ENCODE data around the gene NFKB2. TPM values are rescaled to one million over a fixed set of nuclear protein-coding genes. Genes with fewer than 3 reads are reported as not detected.
A peak's percentile ranks its signal among the peaks of the same experiment; 100 is the strongest.

The NFKB2 gene
- total RNA-seq, 1 donor: 50.4 TPM

- no peak for DNase-seq (ENCODE audit: low read depth in 2 of 3, low spot score in 2 of 3)
These were observed 12.1 kb downstream of the NFKB2 start for GRCh38 chr10:102407425-102408130.

GRCh38 chr10:102408131-102408727, 12.7 kb downstream of the NFKB2 start:
- no peak for DNase-seq (ENCODE audit: low read depth in 2 of 3, low spot score in 2 of 3)

DNA sequence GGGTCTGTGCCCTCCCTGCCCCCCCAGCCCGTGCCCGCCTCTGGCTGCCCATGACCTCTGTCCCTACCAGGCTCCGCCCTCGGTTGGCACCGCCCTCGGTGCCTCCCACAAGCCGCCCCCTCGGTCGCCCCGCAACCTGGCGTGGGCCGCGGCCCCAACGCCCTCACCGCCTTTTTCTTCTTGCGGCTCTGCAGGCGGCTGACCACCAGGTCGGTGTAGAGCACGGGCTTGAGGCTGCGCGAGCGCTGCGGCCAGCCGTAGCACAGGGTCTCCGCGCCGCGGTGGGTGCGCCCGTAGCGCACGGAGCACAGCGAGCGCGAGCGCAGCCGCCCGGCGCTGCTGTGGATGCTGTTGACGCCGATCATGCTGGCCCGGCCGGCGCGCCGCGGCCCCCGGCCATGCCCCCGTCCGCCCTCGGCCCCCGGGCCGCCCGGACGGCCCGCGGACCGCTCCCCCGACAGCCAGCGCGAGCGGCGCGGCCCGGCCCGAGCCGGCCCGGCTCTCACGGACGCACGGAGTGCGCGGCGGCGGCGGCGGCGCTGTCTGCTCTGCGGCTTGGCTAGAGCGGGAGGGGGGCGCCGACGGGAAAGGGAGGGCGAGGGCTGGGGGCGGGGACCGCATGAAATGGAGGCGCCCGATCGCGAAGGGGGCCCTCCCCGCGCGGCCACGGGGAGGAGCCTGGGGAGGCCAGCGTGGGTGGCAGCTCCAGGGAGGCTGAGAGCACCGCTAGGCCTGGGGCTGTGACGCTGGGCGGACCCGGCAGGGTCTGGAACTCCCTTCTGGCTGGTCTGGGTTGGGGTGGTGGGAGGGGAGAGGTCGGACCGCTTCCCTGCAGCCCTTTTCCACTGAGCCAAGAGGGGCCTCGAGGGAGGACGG, 13.5 kb downstream of the NFKB2 start:
- peak in 2 of 3 donors; percentile 58 to 72 for DNase-seq (ENCODE audit: low read depth in 2 of 3, low spot score in 2 of 3)

GRCh38 chr10:102409604-102410428, 14.3 kb downstream of the NFKB2 start:
- no peak for DNase-seq (ENCODE audit: low read depth in 2 of 3, low spot score in 2 of 3)

DNA sequence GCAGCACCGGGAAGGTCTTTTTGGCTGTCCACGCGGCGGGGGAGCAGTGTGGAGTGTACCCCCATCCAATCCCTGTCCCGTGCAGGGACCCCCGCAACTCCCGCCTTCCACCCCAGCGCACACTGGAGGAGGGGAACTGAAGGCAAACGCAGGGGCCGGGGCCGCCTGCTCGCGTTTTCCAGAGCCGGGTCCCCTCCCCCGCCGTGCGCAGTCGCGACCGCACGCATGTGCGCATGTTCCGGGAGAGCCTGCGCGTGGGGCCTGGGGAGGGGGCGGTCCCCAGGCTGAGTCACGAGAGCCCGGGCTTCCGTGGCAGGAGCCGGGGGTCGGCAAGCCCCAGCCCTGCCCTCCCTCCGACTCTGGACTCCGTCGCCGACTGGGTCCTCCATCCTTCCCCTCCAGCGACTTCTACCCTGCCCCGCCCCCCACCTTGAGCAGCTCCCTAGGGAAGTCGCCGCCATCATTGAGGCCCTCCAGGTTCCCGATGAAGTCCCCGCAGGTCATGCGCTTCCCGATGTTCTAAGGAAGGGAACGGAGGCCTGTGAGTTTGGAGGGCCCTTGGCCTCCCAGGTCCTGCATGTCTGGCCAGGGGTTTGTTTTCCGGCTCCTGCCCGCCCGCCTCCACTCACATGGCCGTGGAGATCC, 15.0 kb downstream of the NFKB2 start:
- peak in 2 of 3 donors; percentile 58 to 71 for DNase-seq (ENCODE audit: low read depth in 2 of 3, low spot score in 2 of 3)

DNA sequence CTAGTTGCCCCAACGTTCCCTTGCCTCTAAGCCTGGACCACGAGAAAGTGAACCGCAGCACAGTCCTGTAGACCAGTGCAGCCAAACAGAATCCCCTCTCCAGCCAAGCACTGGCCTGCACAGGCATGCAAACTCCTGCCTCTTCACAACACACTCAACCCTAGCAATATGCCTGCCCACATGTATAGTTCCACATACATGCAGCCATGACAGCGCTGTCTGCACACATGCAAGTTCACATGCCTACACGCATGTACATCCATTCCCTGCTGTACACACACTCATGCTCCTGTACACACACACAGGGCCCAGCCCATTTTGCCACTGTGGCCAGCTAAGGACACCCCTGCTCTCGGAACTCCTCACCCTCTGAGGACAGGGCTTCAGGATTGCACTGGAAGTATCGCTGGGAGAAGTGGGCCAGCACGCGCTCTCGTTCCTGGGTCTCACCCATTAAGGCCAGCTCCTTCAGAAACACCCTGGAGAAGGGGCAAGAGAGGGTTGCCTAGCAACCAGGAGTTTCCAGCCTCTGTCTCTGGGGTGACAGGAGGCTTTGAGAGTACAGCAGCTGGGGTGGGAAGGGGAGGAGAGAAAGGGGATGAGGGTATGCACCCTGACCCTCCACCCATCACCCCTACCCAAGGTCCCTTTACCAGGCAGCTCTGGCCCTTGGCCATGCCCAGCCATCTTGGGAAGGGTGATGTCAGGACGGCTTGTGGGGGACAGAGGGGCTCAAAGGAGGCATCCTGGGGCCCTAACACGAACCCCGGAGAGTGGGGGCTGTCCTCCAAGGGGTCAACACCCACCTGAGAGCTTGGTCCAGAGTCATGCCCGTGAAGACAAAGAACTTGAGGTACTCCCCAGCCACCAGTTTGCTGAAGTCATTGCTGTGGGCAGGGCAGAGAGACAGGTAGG, 16.1 kb downstream of the NFKB2 start:
- no peak for DNase-seq (ENCODE audit: low read depth in 2 of 3, low spot score in 2 of 3)

GRCh38 chr10:102412293-102412692, 16.8 kb downstream of the NFKB2 start:
- no peak for DNase-seq (ENCODE audit: low read depth in 2 of 3, low spot score in 2 of 3)

DNA sequence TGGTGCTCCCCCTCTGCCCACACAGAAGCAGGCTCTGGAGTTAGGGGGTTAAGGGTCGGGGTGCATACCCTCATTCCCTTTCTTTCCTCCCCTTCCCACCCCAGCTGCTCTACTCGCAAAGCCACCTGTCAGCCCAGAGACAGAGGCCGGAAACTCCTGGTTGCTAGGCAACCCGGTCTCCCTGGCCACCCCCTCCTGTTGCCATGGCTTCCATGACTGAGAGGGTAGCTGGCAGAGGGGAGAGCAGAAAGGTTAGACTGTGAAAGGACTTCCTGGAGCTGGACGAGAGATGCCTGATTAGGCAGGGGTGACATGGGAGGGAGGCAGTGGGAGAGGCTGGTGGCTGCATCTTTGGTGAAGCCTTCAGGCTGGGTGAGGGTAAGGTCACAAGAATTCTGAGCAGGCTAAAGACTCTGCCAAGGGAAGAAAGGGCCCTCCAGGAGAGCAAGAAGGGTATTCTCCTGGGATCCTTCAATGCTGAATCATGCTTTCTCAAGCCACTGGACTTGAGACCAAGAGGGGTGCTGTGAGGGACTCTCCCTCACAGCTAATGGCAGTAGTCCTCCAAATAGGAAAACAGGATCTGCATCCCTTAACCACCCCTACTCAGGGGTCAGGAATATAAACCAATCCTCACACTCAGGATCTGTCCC, 17.7 kb downstream of the NFKB2 start:
- DNase-seq (ENCODE audit: low read depth in 2 of 3, low spot score in 2 of 3): no peak

DNA sequence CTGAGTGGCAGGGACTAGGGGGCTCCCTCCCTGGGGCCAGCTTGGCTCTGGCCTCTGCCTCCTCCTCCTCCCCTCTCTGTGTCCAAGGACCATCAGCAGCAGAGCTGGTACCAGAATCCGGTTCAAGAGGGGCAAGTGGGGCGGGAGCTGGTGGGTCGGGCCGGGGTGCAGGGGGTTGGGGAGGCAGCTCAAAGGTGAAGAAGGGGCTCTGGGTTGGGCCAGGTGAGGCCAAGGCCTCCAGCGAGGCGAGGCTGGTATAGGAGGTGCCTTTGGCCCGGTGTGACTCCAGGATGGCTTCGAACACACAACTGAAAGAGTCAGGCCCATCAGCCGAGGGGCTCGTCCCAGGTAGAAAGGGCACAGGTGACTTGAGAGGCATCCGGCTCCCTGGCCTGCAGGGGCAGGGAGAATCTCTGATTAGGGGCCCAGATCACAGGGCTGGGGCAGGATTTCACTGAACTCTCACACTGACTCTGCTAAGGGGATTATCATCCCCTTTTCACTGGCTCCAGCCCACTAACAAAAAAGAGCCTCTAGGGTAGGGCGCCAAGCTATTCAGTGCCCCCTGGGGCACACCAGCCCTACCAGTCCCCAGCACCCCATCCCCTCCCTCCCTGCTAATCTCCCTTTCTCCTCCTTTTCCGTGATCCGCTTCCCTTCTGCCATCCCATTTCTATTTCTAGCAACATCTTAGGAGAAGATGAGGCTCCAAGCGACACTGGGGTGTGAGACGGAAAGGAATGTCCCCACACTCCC, 18.5 kb downstream of the NFKB2 start:
- no peak for DNase-seq (ENCODE audit: low read depth in 2 of 3, low spot score in 2 of 3)

DNA sequence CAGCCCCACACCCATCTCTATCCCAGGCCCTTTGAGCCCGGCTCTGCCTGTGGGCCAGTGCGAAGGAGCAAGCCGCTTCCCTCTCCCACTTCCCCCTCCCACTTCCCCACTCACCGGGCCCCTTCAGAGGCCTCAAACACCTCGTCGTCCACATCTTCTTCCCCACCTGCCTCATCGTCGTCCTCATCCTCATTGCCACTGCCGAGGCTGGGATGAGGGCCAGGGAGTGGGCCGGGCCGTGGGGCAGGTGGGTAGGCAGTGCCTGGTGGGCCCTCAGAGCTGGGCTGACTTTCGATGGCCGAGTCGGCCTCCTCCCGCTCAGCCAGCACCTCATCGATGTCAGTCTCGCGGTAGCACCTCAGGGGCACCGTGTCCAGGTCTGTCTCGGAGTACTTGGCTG, 19.2 kb downstream of the NFKB2 start:
- no peak for DNase-seq (ENCODE audit: low read depth in 2 of 3, low spot score in 2 of 3)

DNA sequence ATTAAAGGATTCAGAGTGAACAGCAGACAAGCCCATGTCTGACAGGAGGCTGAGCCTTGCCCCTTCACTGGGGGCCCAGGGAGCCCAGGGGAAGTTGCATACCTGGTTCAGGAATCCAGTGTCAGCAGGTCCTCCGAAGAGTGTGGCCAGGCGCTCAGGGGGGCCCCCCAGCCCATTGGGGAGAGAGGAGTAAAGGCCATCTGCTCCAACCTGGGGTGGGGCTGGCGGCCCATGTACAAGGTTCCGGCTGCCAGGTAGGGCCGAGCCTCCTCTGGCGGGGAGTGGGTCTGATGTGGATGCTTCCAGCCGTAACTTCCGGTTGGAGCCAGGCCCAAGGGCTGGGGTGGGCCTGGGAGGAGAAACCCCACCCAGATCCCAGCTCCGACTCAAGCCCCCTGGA, 20.8 kb downstream of the NFKB2 start:
- DNase-seq (ENCODE audit: low read depth in 2 of 3, low spot score in 2 of 3): no peak

GRCh38 chr10:102416695-102417094, 21.2 kb downstream of the NFKB2 start:
- no peak for DNase-seq (ENCODE audit: low read depth in 2 of 3, low spot score in 2 of 3)

GRCh38 chr10:102418622-102419268, 23.2 kb downstream of the NFKB2 start, which contains the start of gene PSD:
PSD (minus strand) TSS chr10:102418785; CDS start chr10:102417038, 1,747 bp downstream.
- DNase-seq (ENCODE audit: low read depth in 2 of 3, low spot score in 2 of 3): no peak

DNA sequence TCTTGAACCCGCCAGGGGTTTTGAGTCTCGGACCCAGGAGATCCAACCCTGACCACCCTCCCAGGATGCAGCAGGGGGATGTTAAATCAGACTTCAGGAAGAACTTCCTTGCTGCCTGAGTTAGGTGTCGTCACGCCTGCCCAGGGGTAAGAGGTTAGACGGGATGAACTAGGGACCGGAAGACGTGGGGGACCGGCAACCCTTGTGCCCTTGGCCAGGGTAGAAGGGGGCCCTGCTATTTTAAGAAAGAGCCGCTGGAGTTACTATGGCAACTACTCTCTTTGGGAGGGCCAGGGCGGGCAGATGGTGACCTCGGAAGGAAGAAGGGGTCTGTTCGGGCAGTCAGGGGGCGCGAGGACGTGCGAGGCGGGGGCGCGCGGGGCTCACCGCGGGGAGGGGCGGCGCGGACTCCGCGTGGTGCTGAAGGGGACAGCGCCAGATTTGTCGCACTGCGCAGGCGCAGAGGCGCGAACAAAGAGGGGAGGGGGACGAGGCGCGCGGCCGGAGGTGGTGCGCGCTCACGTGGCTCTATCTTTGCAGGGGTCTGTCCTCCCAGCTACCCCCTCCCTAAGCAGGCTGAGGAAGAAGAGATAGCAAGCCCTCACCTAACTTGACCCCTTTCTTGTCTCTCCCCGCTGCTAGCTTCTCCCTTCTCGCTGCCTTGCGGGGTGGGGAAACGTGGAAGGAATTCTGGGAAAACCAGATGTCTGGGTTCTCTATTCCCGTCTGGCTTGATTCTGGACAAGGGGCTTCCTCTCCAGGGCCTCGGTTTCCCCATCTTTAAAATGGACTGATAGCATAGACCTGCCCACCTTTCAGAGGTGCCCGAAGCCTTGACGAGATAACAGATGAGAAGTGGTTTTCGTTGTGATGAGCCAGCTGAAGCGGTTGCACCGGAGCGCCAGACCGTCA, 24.0 kb downstream of the NFKB2 start:
- DNase-seq (ENCODE audit: low read depth in 2 of 3, low spot score in 2 of 3): peak in 2 of 3 donors; percentile 60 to 65

DNA sequence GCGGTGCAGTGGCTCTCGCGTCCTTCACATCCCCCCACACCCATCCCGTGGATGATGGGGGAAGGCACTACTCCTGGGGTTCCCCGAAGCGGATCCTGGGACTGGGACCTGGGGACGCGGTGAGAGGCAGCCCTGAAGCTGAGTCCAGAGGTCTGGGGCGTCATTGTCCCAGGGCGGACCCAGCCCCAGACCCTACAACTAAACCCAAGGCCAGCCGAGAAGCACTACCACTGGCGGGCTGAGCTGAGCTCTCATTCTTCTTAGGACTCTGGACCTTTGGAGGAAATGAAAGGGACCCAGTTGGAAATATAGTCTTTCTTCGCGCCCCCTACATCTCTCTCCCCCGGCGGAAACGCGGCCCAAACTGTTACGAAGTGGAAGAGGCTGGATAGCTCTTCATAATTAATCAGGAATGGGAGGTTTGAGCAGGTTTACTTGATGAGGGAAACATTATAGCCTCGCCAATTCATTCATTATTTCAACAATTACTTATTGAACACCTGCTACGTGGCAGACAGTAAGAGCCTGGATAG, 24.7 kb downstream of the NFKB2 start:
- no peak for DNase-seq (ENCODE audit: low read depth in 2 of 3, low spot score in 2 of 3)

All from hematopoietic multipotent progenitor cell (in vitro differentiated cells).